AG04449 (cell line): Measurements from ENCODE around the gene KCNH5.

Experiments used
- CTCF ChIA-PET: fragments of 350-600 bp; formaldehyde crosslinking; extraction: SDS; loops from one replicate; lab custom pipeline; 2021; ENCODE audit warnings: antibody characterized with exemption; lab: Yijun Ruan, JAX
- POLR2A ChIA-PET: fragments of 400-600, 350-600 bp; formaldehyde crosslinking; extraction: SDS; loops from one replicate; lab custom pipeline; 2020; ENCODE audit warnings: antibody characterized with exemption, inconsistent platforms; lab: Yijun Ruan, JAX
- DNase-seq: peaks from one replicate; pipeline ENCODE4 v3.0.0-alpha.2; 2010; ENCODE audit warnings: low read depth, low spot score
- H3K4me3 ChIP-seq: 2 replicates; pipeline ENCODE4 v1.5.1; 2011; ENCODE audit warnings: low read depth, mild to moderate bottlenecking, control low read depth, low read length
- CTCF ChIP-seq: IDR thresholded peaks from one replicate; pipeline ENCODE4 v1.5.1; 2011; ENCODE audit warnings: mild to moderate bottlenecking, moderate library complexity, low read length, control low read depth, inconsistent platforms; ENCODE audit not compliant: insufficient read depth; ENCODE audit errors: missing control alignments

The KCNH5 gene

DNA sequence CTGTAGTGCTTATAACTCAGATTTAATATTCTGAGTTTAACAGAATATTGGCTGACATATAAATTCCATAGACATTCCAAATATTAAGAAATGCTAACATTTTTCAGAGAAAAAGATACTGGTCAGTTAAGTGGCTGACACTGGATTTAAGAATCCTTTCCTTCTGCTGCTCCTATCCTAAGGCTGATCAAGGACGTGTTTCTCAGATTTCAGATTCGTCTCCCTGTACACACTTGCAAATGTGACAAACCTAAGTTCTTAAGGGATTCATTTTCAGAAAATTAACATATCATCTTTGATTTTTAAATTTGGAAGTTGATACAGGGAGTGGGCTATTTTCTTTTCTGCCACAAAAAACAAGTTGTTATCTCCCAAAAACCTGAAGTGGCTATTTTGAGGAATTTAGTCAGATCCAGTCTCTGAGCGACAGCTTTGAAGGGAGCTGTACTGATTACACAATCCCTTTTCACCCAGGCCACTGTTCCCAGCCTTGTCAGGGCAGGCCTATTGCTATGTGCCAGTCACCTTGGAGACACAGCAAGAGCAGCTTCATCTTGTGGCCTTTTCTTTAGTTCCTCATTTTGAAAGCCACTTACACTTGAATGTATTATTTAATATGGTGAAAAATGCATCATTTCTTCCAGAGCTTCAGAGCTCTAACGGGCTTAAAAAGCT, 370.6 kb downstream of the KCNH5 start:
- no peak for TF ChIP-seq CTCF
- ChIA-PET POLR2A (no interaction called here), CTCF (no interaction called here)
- DNase-seq, result no peak
- H3K4me3 ChIP-seq, result no peak overlapping the region

DNA sequence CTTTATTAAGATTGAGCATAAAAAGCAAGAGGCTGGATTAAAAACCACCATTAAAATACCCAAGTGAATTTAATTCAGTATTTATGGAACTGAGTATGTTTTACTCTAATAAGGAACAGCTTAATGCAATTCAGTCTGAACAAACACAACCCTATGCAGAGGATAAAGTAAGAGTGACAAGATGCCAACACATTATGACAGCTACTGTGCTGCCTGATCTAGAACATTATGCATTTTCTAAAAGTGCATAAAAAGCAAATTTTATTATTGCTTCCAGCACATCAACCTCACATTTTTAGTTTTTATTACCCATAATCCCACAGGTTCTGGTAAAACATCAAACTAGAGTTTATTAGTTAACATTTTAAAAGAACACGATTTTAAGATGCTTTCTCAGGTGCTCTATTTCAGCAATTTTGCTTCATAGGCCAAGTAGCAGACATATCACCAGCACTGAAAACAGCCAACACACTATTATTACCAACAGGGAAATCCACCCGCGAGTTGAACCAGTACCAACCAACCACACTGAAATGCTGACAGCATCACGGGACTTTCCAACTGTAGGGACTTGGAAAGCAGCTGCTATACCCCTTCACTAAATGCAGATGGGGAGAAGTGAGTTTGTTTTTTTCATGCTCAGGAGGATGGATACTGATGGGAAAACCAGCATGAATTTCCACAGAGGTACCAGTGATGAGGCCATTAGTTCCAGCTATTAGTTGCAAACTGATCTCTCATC, 372.1 kb downstream of the KCNH5 start:
- no peak for TF ChIP-seq CTCF
- POLR2A ChIA-PET, result no interaction called here
- CTCF ChIA-PET, result no interaction called here

DNA sequence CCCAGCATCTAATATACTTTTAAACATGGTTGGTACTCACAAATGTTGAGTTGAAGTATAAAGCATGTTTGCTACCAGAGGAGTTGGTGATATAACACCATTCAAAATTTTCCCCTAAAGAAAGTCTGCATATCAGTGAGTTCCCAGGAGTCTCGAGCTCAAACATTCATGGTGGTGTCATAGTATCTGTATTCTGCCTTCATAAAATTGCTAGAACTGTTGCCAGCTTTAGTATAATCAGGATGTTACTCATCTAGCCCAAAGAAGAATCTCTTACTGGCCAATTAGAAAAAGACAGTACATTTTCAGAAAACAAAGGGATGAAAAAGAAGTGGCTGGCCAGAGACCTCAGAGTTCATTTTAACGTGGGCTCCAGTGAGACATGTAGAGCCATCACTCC, 374.7 kb downstream of the KCNH5 start:
- H3K4me3 ChIP-seq, result no peak overlapping the region
- DNase-seq, result no peak
- POLR2A ChIA-PET, result no interaction called here
- TF ChIP-seq CTCF, result no peak
- CTCF ChIA-PET, result no interaction called here

More for the DNA sequence above, 372.1 kb downstream of the KCNH5 start:
- no peak overlapping the region for H3K4me3 ChIP-seq
- no peak for DNase-seq

DNA sequence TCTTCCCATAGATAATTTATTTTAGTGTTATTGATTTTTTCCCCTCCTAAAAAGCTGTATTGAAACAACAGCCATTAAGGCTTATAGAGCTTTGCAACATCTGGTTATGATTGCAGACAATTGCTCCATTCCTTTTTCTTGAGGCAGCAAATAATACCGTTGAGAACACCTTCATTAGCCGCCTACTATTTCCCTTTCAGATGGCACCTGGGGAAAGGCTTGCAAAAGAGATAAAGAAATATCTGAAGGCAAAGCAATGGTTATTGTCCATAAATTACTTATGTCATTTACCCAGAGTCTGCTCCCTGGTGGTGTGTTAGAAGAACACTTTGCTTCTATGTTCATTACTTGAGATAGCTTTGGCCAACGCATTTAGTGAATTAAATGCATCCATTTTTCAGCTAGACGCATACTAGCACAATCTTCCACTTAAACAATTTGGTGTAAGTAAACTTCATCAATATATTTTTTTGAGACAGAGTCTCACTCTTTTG, 377.8 kb downstream of the KCNH5 start:
- no peak overlapping the region for H3K4me3 ChIP-seq
- CTCF ChIA-PET, result interaction anchor here (0.9 kb wide), 1 partner anchor 513 kb away, joined by 3 read pairs; no protein-coding TSS in a partner anchor
- POLR2A ChIA-PET, result no interaction called here
- no peak for DNase-seq
- no peak for TF ChIP-seq CTCF

- POLR2A ChIA-PET, result no interaction called here
- no peak for TF ChIP-seq CTCF
- no peak for DNase-seq
- CTCF ChIA-PET, result no interaction called here
- H3K4me3 ChIP-seq, result no peak overlapping the region
These were observed 380.0 kb downstream of the KCNH5 start for GRCh38 chr14:62665286-62665685.

- CTCF ChIA-PET, result no interaction called here
- H3K4me3 ChIP-seq, result no peak overlapping the region
- no peak for TF ChIP-seq CTCF
- no peak for DNase-seq
- POLR2A ChIA-PET, result no interaction called here
These were observed 381.8 kb downstream of the KCNH5 start for GRCh38 chr14:62663456-62663821.
